GM12892 (cell line): Measurements from ENCODE around the gene CALCOCO2. TPM values are rescaled to one million over a fixed set of nuclear protein-coding genes. Genes with fewer than 3 reads are reported as not detected.
"Not testable (repeated sequence)": the region's sequence is repeated elsewhere in the genome, so short reads cannot be mapped to it uniquely, and the experiment has no call there.

ENCODE experiments used
- DNase-seq: peaks from one replicate; pipeline ENCODE4 v3.0.0; 2011; ENCODE audit not compliant: insufficient read length
- FAIRE-seq: peaks from 2 replicates; lab custom pipeline; 2011; peaks lifted over from hg19 to GRCh38; lab: Jason Lieb, UNC
- POLR2A ChIP-seq: IDR thresholded peaks from 2 replicates; pipeline ENCODE4 v1.6.1; 2011; ENCODE audit warnings: low read depth, low read length, control low read depth
- POLR2AphosphoS5 ChIP-seq: IDR thresholded peaks from 2 replicates; pipeline ENCODE4 v1.6.1; 2011; ENCODE audit warnings: low read depth, low read length, control low read depth
- TAF1 ChIP-seq: IDR thresholded peaks from 2 replicates; pipeline ENCODE4 v1.6.1; 2011; ENCODE audit warnings: low read depth, mild to moderate bottlenecking, control low read depth, low read length, borderline replicate concordance
- polyA plus RNA-seq: library from polyadenylated mRNA; unstranded; fragments of >200 nt; gene quantifications from one replicate; pipeline ENCODE4 v1.2.1, GENCODE V29; 2012; ENCODE audit warnings: missing spikeins, inconsistent platforms; ENCODE audit not compliant: missing spikeins

CALCOCO2 gene
- polyA plus RNA-seq, result 58.4 TPM

GRCh38 chr17:48830840-48831548, at the start of gene CALCOCO2:
CALCOCO2 (plus strand) TSS chr17:48831035; CDS start chr17:48841708, 10,673 bp downstream.
- DNase-seq (peak; percentile 85), FAIRE-seq (peak; percentile 93)
- TF ChIP-seq TAF1, result 0 out of 2 replicates have a peak, but pooled peaks have one; percentile 35
- peak; percentile 62; the same call in 1 of the 2 replicates for TF ChIP-seq POLR2AphosphoS5
- TF ChIP-seq POLR2A, result peak; percentile 65; the same call in 1 of the 2 replicates

- FAIRE-seq (no peak), DNase-seq (no peak)
- TF ChIP-seq POLR2A (no peak), POLR2AphosphoS5 (no peak), TAF1 (no peak)
Observed at GRCh38 chr17:48787828-48788227, 43.0 kb upstream of the CALCOCO2 start.

- no peak for TF ChIP-seq POLR2A
- no peak for TF ChIP-seq TAF1
- TF ChIP-seq POLR2AphosphoS5, result no peak
- no peak for DNase-seq
- no peak for FAIRE-seq
Observed at GRCh38 chr17:48790607-48791127, 40.2 kb upstream of the CALCOCO2 start.

- FAIRE-seq (peak; percentile 50), DNase-seq (peak; percentile 46)
- TF ChIP-seq TAF1 (no peak), POLR2A (no peak), POLR2AphosphoS5 (no peak)
Observed at GRCh38 chr17:48791128-48792032, 39.5 kb upstream of the CALCOCO2 start.

- DNase-seq, result no peak
- peak; percentile 40 for FAIRE-seq
- TF ChIP-seq POLR2AphosphoS5 (no peak), POLR2A (no peak), TAF1 (no peak)
Observed at GRCh38 chr17:48792033-48792798, 38.6 kb upstream of the CALCOCO2 start.

- DNase-seq (no peak), FAIRE-seq (no peak)
- TF ChIP-seq POLR2A (no peak), TAF1 (no peak), POLR2AphosphoS5 (no peak)
Observed at GRCh38 chr17:48795444-48796162, 35.2 kb upstream of the CALCOCO2 start.

GRCh38 chr17:48796163-48796522, 34.7 kb upstream of the CALCOCO2 start:
- not testable (repeated sequence) for FAIRE-seq, DNase-seq

- TF ChIP-seq TAF1 (no peak), POLR2AphosphoS5 (no peak), POLR2A (no peak)
- DNase-seq (no peak), FAIRE-seq (no peak)
Observed at GRCh38 chr17:48799069-48799723, 31.6 kb upstream of the CALCOCO2 start.

GRCh38 chr17:48800626-48801217, 30.1 kb upstream of the CALCOCO2 start:
- TF ChIP-seq TAF1, result no peak
- TF ChIP-seq POLR2AphosphoS5, result no peak
- no peak for TF ChIP-seq POLR2A
- FAIRE-seq, result no peak

More at GRCh38 chr17:48800626-48801217, 30.1 kb upstream of the CALCOCO2 start:
- no peak for DNase-seq
